Renal pelvis (tissue), 12 donors: Measurements from ENCODE around the gene ATXN3. TPM values are rescaled to one million over a fixed set of nuclear protein-coding genes. Genes with fewer than 3 reads are reported as not detected.

Experiments
- DNase-seq: peaks from one replicate; pipeline ENCODE4 v3.0.0-alpha.2; 2013
- long read RNA-seq, 16 experiments: transcript quantifications; one replicate each; lab custom pipeline, GENCODE V29; 2026
- polyA plus RNA-seq, 3 donors: library from polyadenylated mRNA; unstranded; fragments of 120-200 nt; gene quantifications; one replicate each; pipeline ENCODE4 v1.2.1, GENCODE V29; 2013; ENCODE audit not compliant: insufficient read length in 3 of 3

The ATXN3 gene
- polyA plus RNA-seq = 10 to 100 TPM; 22.1 to 37.7 (median 36.9) TPM
- long read RNA-seq, donor 1, full-length matches to known transcripts = 3 of 3 reads
- long read RNA-seq, donor 1, partial matches to known transcripts = 0 of 3 reads
- long read RNA-seq, donor 1, other reads (novel, unspliced or antisense) = 0 of 3 reads
- long read RNA-seq, donor 2, full-length matches to known transcripts = 5 of 5 reads
- long read RNA-seq, donor 2, partial matches to known transcripts = 0 of 5 reads
- long read RNA-seq, donor 2, other reads (novel, unspliced or antisense) = 0 of 5 reads
- long read RNA-seq, donor 3, full-length matches to known transcripts = 9 of 9 reads
- long read RNA-seq, donor 3, partial matches to known transcripts = 0 of 9 reads
- long read RNA-seq, donor 3, other reads (novel, unspliced or antisense) = 0 of 9 reads
- long read RNA-seq, donor 4, full-length matches to known transcripts = 6 of 6 reads
- long read RNA-seq, donor 4, partial matches to known transcripts = 0 of 6 reads
- long read RNA-seq, donor 4, other reads (novel, unspliced or antisense) = 0 of 6 reads
- long read RNA-seq, donor 5, full-length matches to known transcripts = 4 of 4 reads
- long read RNA-seq, donor 5, partial matches to known transcripts = 0 of 4 reads
- long read RNA-seq, donor 5, other reads (novel, unspliced or antisense) = 0 of 4 reads
- long read RNA-seq, donor 6, full-length matches to known transcripts = 4 of 4 reads
- long read RNA-seq, donor 6, partial matches to known transcripts = 0 of 4 reads
- long read RNA-seq, donor 6, other reads (novel, unspliced or antisense) = 0 of 4 reads
- long read RNA-seq, donor 7, full-length matches to known transcripts = 6 of 6 reads
- long read RNA-seq, donor 7, partial matches to known transcripts = 0 of 6 reads
- long read RNA-seq, donor 7, other reads (novel, unspliced or antisense) = 0 of 6 reads
- long read RNA-seq, donor 8, full-length matches to known transcripts = 2 of 28 reads
- long read RNA-seq, donor 8, partial matches to known transcripts = 26 of 28 reads
- long read RNA-seq, donor 8, other reads (novel, unspliced or antisense) = 0 of 28 reads
- long read RNA-seq, donor 9, full-length matches to known transcripts = 5 of 5 reads
- long read RNA-seq, donor 9, partial matches to known transcripts = 0 of 5 reads
- long read RNA-seq, donor 9, other reads (novel, unspliced or antisense) = 0 of 5 reads
- long read RNA-seq, donor 10, full-length matches to known transcripts = 5 of 38 reads
- long read RNA-seq, donor 10, partial matches to known transcripts = 33 of 38 reads
- long read RNA-seq, donor 10, other reads (novel, unspliced or antisense) = 0 of 38 reads
- long read RNA-seq, donor 11, full-length matches to known transcripts = 7 of 13 reads
- long read RNA-seq, donor 11, partial matches to known transcripts = 6 of 13 reads
- long read RNA-seq, donor 11, other reads (novel, unspliced or antisense) = 0 of 13 reads
- long read RNA-seq, donor 12, full-length matches to known transcripts = 10 of 10 reads
- long read RNA-seq, donor 12, partial matches to known transcripts = 0 of 10 reads
- long read RNA-seq, donor 12, other reads (novel, unspliced or antisense) = 0 of 10 reads
- long read RNA-seq, donor 13, partial matches to known transcripts = 0 of 3 reads
- long read RNA-seq, donor 13, other reads (novel, unspliced or antisense) = 0 of 3 reads
- long read RNA-seq, donor 14 = 0 reads
- long read RNA-seq, donor 15 = 0 reads
- long read RNA-seq, donor 16, full-length matches to known transcripts = 3 of 3 reads
- long read RNA-seq, donor 16, partial matches to known transcripts = 0 of 3 reads
- long read RNA-seq, donor 16, other reads (novel, unspliced or antisense) = 0 of 3 reads

DNA sequence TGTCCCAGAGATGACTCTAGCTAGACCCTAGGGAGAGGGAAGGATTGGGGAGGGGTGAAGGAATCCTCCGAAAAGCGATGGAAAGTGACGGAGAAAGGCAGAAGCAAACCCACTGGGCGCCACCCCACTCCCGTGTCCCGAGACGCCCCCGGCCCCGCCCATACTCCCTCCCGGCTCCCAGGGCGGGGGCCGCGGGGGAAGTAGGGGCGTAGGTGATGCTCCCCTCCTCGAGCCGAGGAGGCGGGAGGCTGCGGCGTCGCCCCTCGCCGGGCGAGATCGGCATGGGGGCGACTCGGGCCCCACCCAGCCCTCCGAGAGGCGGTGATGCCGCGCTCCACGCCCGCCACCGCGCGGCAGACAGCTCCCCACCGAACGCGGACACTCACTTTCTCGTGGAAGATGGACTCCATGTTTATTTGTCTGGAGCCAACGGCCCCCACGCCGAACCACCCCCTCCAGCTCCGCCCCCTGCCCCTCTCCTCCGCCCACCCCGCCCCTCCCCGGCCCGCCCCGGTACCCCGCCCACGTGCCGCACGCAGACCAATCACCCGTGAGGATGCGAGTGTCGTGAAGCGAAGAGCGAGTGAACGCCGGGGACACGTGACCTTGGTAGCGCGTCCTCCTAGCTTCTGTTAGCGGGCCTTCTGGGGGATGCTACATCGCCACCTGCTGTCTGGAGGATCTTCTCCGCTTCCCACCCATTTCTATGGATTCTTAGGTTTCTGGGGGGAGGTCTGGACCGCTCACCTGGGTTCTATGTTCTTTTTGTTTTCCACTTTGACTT is at the start of gene ATXN3:
Gene ATXN3, minus strand, starts transcription at position 440 of the 784 bp plus-strand sequence. Its CDS starts 30 bp downstream, at position 410.
- peak; percentile 98 for DNase-seq

DNA sequence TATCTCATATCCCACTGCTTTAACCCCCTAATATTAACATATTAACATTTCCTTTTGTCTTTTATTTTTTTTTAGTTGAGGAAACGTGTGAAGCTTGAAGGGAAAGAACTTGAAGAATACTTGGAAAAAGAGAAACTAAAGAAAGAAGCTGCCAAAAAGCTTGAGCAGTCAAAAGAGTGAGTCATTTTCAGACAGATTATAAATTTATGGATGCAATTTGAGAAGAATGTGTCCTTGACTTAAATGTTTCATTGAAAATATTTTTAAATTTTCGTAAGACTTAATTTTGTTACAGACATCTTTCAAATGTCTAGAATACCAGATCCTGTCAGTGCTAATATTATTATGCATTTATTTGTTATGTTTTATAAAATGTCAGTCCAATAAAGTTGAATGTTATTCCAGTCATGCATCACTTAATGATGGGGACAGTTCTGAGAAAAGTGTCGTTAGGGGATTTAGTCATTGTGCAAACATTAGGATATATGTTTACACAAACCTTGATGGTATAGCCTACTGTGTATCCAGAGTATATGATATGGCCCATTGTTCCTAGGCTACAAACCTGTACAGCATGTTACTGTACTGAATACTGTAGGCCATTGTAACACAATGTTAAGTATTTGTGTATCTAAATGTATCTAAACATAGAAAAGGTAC is 48.0 kb upstream of the ATXN3 start:
- DNase-seq = no peak

- DNase-seq = no peak
Observed at GRCh38 chr14:92153581-92153980, 47.2 kb upstream of the ATXN3 start.

GRCh38 chr14:92144708-92145107 is 38.3 kb upstream of the ATXN3 start:
- DNase-seq = no peak

DNA sequence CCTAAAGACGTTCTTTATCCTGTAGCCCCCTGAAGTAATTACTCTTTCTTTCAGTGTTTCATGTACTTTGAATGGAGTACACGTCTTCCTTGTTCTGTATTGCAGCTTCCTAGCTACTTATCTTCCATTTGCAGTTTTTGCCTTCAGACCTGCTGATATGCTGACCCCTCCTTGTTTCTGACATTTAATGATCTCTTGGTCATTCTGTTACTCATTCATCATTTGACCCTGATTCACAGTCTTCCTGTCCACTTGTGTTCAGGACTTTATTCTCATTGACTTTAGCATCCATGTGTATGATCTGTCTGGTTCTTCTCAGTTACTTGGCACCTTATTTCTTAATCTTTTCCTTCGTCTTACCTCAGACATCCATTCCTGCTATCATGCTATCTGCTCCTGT is 37.6 kb upstream of the ATXN3 start:
- DNase-seq = no peak

DNA sequence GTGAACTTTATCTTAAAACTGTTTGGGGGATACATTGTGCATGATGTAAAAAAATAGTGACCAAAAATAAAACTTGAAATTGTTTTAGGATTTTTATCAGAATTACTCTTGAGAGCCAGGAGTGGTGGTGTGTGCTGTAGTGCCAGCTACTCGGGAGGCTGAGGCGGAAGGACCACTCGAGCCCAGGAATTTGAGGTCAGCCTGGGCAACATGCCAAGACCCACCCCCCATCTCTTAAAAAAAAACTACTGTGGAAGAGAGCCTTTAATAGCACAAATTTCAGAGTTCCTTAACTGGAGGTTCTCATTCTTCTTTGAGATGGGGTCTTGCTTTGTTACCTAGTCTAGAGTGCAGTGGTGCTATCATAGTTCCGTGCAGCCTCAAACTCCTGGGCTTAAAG is 36.9 kb upstream of the ATXN3 start:
- DNase-seq = no peak

- no peak for DNase-seq
Observed at GRCh38 chr14:92135269-92135668, 28.9 kb upstream of the ATXN3 start.

GRCh38 chr14:92134456-92134855 is 28.1 kb upstream of the ATXN3 start:
- DNase-seq = no peak

DNA sequence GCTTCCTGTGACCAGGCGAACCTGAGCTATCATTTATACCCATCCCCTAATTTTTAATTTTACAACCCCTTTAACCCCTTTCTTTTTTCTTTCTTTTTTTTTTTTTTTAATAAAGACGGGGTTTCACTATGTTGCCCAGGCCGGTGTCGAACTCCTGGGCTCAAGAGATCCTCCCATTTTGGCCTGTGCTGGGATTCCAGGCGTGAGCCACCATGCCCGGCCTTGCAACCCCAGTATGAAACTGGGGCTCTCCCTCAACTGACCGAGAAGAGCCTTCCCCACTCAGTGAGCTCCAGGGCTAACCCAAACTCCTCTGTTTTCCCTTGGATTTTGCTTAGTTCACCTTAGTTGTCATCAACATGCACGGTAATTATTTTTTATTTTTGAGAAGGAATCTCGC is 16.4 kb upstream of the ATXN3 start:
- no peak for DNase-seq

- DNase-seq = peak; percentile 58
Observed at GRCh38 chr14:92122351-92122677, 15.9 kb upstream of the ATXN3 start.

- peak; percentile 84 for DNase-seq
Observed at GRCh38 chr14:92121670-92122350, 15.4 kb upstream of the ATXN3 start, which contains the start of the genes CPSF2 and NDUFB1. CPSF2 (plus strand) TSS chr14:92121969; CDS start chr14:92130985, 9,016 bp downstream. NDUFB1 (minus strand) TSS chr14:92121706; CDS start chr14:92117637, 4,069 bp downstream.

DNA sequence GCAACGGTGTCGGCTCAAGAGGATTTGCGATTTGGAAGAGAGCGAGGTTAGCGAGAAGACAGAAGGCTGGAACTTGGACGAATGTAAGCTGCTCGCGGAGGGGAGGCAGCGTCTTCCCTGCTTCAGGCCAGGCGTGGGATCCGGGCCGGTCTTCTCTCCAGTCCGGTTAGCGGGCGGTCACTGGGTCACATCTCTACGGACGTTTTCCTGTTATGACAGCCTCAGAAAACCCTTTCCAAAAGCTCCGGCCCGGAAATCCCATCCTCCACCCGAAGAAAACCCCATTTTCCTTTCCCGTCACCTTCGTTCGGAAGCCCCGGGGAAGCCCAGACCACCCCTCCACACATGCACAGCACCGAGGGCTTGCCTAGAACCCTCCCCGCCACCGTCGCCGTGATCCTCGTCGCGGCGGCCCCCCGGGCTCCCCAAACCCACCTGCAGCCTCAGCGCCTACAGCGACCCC is 14.9 kb upstream of the ATXN3 start:
- DNase-seq = peak; percentile 20

DNA sequence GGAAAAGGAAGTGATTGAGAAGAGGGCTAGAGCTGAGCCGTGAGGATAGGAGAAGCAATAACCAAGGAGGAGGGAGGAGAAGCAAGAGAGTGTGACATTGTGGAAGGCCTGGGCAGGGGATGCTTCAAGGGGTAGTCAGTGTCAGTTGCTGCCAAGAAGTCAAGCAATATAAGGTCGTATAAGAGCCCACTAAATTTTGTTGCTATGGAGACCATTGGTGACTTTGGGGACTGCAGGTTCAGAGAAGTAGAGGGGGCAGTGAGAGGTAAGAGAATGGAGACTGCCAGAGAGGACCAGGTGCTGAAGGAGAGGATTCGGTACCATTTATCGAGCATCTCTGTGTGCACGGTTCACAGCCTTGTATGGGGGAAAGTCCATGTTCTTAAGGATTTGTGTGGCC is 3.1 kb upstream of the ATXN3 start:
- no peak for DNase-seq

- DNase-seq = peak; percentile 15
Observed at GRCh38 chr14:92108345-92109254, 2.2 kb upstream of the ATXN3 start.

DNA sequence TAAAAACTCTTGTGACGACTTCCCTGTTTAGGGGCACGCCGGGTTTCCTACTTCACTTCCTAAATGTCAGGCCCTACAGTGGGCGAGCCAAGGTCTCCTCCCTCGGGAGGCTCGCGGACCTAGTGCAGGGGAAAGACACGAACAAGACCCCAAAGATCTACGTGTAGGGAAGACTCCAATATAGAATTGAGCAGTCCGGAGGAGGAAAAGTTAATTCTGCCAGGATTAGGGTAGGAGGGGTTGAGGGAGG is 564 bp downstream of the ATXN3 start:
- peak; percentile 45 for DNase-seq

- DNase-seq = no peak
Observed at GRCh38 chr14:92105073-92105892, 1.1 kb downstream of the ATXN3 start.
